HL-60/S4 treated with phorbol 12-myristate 13-acetate at 8.2 ng/mL for 4 days and 3 days (cell line): ENCODE data around the gene NUP93.
"Not testable (repeated sequence)": the region's sequence is repeated elsewhere in the genome, so short reads cannot be mapped to it uniquely, and the experiment has no call there.

ENCODE experiments used
- in situ Hi-C: fragments of 300-500 bp; cut with MboI; formaldehyde crosslinking; loops from 2 replicates; pipeline ENCODE4 v1.15.0; 2022; ENCODE audit warnings: low sequenced_read_pairs

NUP93 gene

GRCh38 chr16:56864960-56865359 lies 135.0 kb downstream of the NUP93 start, which contains the start of gene SLC12A3:
Gene SLC12A3 (plus strand): TSS chr16:56865207. CDS start chr16:56865236, 29 bp downstream.
- in situ Hi-C loops, result no loop called here

- in situ Hi-C loops, result no loop called here
Observed at GRCh38 chr16:56865394-56866062, 135.6 kb downstream of the NUP93 start.

- in situ Hi-C loops, result no loop called here
Observed at GRCh38 chr16:56866955-56867830, 137.3 kb downstream of the NUP93 start.

GRCh38 chr16:56868175-56868574 lies 138.2 kb downstream of the NUP93 start:
- in situ Hi-C loops, result no loop called here

GRCh38 chr16:56868766-56869165 lies 138.8 kb downstream of the NUP93 start:
- in situ Hi-C loops, result not testable (repeated sequence)

GRCh38 chr16:56869513-56870275 lies 139.8 kb downstream of the NUP93 start:
- in situ Hi-C loops, result no loop called here

GRCh38 chr16:56870276-56870888 lies 140.5 kb downstream of the NUP93 start:
- in situ Hi-C loops, result no loop called here

GRCh38 chr16:56871172-56871593 lies 141.3 kb downstream of the NUP93 start:
- in situ Hi-C loops, result no loop called here

GRCh38 chr16:56872863-56873391 lies 143.0 kb downstream of the NUP93 start:
- in situ Hi-C loops, result no loop called here

- in situ Hi-C loops, result no loop called here
Observed at GRCh38 chr16:56874800-56875199, 144.9 kb downstream of the NUP93 start.

- in situ Hi-C loops, result no loop called here
Observed at GRCh38 chr16:56876048-56876447, 146.1 kb downstream of the NUP93 start.

- in situ Hi-C loops, result no loop called here
Observed at GRCh38 chr16:56877486-56878182, 147.7 kb downstream of the NUP93 start.

- in situ Hi-C loops, result no loop called here
Observed at GRCh38 chr16:56878282-56878854, 148.4 kb downstream of the NUP93 start.

GRCh38 chr16:56879276-56879675 lies 149.3 kb downstream of the NUP93 start:
- in situ Hi-C loops, result no loop called here

GRCh38 chr16:56880176-56880575 lies 150.2 kb downstream of the NUP93 start:
- in situ Hi-C loops, result no loop called here

- in situ Hi-C loops, result no loop called here
Observed at GRCh38 chr16:56880685-56881084, 150.8 kb downstream of the NUP93 start.

GRCh38 chr16:56882077-56882800 lies 152.3 kb downstream of the NUP93 start:
- in situ Hi-C loops, result no loop called here

GRCh38 chr16:56883586-56883985 lies 153.7 kb downstream of the NUP93 start:
- in situ Hi-C loops, result no loop called here

GRCh38 chr16:56884026-56884582 lies 154.2 kb downstream of the NUP93 start:
- in situ Hi-C loops, result no loop called here
